ENCODE results near the gene HINFP. TPM values are rescaled to one million over a fixed set of nuclear protein-coding genes. Genes with fewer than 3 reads are reported as not detected.

HINFP gene
- total RNA-seq, 1 donor from 2014 or later = 13.5 TPM

DNA sequence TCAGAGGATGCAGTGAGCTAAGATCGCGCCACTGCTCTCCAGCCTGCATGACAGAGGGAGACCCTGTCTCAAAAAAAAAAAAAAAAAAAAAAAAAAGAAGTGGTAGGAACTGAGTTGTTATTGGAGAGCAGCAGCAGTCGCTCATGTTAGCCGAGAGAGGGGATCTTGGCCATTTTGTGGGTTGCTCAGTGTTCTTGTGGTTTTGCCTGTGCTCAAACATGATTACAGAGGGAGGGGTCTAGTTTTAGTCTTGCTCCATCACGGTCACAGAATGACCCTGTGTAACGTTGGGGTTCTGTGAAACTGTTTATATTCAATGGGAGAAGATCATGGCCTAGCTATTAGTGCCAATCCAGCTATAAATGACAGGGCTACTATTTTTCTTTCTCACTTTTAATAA lies 21.7 kb upstream of the HINFP start:
- DNase-seq (ENCODE audit: low spot score) = no peak

DNA sequence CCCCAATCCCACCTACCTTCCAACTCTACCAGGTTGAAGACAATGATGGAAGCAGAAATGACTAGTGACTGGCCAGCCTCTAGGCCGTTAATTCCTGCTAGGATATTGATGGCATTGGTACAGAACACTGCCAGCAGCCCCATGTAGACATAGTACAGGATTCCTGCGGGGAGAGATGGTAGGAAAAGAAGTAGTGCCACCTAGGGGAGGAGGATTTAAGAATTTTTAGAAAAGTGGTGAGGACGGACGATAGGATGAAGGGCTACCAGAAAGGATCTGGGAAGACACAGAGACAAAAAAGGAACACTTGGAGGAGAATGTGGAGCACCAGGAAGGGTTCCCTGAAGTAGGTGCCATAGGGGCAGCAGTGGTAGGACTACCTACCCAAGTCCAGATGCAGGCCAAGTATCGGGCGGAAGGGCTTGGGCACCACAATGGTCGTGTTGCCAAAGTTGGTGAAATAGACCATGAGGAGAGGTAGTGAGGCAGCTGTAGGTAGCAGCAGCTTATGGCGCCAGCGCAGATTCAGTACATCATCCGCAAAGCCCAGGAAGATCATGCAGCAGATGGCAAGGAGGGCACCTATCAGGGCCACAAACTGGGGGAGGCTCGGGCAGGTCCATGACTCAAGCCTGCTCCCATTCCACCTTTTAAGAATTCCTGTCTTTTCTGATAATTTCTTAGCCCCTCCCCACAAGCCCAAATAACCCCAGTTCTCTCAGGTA lies 21.0 kb upstream of the HINFP start:
- no peak for DNase-seq (ENCODE audit: low spot score)

DNA sequence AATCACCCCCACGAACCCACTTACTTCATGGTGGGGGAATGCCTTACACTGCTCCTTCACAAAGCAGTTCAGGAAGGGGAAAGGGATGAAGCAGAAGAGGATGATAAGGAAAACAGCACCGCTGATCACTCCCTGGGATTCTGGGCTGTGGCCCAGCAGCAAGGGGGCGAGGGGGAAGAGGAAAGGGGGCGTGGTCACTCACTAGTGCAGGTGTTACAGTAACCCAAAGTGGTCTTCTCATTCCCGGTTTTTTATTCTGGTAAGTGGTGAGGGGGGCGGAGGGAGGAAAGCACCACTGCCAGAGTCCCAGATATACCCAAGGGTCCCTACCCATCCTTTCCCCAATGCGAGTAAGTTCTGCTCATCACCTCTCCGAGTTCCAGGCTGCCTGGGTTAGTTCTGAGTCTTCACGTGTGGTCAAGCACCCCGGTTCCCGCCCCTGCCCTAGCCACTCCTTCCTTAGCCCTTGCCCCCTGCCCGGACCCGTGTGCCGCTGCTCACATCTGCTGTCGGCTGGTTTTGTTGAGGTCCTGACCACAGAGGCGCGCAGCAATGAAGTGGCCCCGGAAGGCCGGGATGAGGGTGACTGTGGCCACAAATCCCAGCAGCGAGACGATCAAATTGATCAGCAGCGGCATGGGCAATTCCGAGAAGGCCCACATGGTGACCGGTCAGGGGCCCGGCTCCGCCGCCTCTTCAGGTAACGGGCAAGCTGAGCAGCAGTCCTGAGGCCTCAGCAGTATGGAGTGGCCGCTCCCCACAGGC lies 20.2 kb upstream of the HINFP start:
- no peak for DNase-seq (ENCODE audit: low spot score)

- no peak for DNase-seq (ENCODE audit: low spot score)
These were observed 19.5 kb upstream of the HINFP start, which contains the start of gene DPAGT1 for GRCh38 chr11:119101759-119102423. TSS of gene DPAGT1 (minus strand) at chr11:119101853. CDS start at chr11:119101655, 198 bp downstream.

GRCh38 chr11:119103161-119103664 lies 18.2 kb upstream of the HINFP start:
- peak; percentile 81 for DNase-seq (ENCODE audit: low spot score)

- DNase-seq (ENCODE audit: low spot score) = no peak
These were observed 17.6 kb upstream of the HINFP start for GRCh38 chr11:119103793-119104192.

DNA sequence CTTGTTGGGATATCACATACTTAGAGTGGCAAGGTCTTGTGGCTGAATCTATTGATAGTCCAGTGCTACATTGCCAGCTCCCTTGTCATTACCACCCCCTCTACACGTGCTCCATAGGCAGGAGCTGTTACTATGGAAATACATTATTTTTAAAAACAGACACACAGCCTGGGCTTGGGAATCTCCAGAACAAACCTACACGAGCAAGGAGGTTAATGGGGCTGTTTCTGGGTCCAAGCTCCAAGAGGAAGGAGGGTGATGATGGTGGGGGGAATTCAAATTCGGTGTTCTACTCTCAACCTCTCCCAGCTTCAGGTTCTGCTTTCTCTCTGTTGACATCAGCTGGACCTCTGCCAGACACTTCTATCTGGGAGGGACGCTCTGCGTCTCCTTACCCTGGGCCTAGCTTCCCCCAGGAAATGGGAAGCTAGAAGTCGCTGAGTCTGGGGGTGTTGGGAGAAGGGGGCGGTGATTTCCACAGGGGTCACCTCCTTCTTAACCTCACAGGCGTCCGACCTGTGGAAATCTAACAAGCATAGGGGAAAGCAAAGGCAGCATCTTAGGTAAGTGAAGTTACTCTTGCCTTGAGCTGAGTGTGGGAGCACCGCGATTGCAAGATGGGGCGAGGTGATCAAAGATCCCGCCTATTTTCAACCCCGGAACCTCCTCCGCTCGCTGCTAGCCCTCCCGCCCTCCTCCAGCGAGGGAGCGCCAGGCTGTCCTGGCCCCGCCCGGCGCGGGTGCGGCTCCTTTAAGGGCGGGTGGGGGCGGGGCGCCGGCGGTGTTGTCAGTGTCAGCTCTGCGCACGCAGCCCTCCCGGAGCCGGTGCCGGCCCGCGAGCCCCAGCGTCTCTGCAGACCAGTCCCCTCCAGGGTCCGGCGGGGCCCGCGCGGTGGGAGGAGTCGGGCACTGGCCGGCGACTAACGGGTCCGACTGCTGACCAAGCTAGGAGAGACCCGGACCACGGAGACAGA lies 14.5 kb upstream of the HINFP start, which contains the start of gene C2CD2L:
TSS of gene C2CD2L (plus strand) at position 781 of the 974 bp plus-strand sequence. CDS start 398 bp downstream, outside the sequence.
- DNase-seq (ENCODE audit: low spot score) = peak; percentile 96

DNA sequence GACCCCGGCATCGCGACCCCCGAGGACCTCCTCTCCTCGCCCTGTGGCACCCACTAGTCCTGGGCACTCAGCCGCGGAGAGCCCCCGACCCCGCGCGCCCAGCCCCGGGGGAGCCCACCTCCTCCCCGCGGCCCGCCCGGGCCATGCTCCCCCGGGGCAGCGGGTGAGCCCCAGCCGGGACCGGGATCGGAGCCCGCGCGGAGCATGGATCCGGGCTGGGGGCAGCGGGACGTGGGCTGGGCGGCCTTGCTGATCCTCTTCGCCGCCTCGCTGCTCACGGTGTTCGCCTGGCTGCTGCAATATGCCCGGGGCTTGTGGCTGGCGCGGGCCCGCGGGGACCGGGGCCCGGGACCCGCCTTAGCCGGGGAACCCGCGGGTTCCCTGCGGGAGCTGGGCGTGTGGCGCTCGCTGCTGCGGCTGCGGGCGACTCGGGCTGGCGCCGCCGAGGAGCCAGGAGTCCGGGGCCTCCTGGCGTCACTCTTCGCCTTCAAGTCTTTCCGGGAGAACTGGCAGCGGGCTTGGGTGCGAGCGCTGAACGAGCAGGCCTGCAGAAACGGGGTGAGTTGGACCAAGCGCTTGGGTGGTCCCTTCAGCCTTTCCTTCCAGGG lies 13.7 kb upstream of the HINFP start:
- no peak for DNase-seq (ENCODE audit: low spot score)

DNA sequence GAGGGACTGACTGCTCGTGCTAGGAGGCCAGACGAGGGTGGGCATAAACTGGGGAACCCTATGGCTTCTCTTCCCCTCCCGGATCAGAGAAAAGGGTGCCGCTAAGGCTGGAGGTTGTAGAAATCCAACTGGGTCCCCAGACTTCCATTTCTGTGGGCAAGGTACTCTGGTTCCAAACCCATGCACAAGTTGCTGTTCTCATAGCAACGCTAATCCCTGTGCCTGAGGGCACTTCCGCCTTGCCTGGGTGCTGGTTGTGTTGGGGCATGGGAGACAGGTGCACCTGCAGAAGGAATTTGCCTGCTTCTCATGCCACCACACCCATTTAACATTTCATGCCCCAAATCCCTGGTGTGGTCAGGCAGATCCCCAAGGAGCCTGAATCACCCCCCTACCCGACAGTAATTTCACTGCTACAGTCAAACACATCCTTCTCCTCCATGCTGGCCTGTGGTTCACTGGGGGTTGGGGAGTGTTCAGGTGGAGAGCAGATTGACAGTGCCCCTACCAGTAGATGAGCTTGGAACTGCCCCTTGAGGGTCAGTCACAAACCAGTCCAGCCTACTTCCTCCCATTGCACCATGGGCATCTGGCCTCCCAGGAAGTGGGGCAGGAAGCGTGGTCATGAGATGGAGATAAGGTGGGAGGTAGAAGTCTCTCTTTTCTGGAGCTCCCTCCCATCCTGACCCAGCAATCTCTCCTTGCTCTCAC lies 13.1 kb upstream of the HINFP start:
- peak; percentile 33 for DNase-seq (ENCODE audit: low spot score)

DNA sequence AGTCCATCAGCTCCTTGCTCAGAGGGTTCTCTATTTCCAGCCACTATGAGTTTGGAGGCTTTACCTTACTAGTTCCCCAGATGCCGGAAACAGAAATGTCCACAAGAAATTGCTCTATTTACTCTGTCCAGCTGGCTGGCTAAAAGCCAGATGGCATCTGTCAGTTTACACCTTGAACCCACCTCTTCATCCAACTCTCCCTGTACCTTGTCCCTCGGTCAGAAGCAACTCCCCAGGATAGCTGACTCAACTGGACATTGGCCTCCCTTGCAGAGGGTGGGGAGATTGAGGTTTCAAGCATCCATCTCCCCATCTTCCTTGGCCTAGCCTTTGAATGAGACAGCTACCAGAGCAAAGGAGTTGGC lies 12.5 kb upstream of the HINFP start:
- DNase-seq (ENCODE audit: low spot score) = no peak

DNA sequence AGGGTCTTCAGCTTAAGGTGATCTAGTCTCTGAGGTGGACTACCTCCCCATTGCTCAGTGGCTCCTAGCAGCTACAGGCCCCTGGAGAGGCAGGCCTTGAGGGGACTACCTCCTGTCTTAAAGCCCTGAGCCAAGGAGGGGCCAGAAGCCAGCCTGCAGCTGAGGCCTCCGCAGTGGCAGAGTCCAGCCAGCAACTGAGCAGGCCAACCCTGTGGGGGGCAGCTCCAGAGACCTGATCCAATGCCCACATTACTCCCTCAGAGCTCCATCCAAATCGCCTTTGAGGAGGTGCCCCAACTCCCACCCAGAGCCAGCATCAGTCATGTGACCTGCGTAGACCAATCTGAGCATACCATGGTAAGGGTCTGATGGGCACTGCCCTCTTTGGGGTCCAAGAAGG lies 11.5 kb upstream of the HINFP start:
- DNase-seq (ENCODE audit: low spot score) = peak; percentile 78

GRCh38 chr11:119110439-119110838 lies 10.9 kb upstream of the HINFP start:
- DNase-seq (ENCODE audit: low spot score) = no peak

DNA sequence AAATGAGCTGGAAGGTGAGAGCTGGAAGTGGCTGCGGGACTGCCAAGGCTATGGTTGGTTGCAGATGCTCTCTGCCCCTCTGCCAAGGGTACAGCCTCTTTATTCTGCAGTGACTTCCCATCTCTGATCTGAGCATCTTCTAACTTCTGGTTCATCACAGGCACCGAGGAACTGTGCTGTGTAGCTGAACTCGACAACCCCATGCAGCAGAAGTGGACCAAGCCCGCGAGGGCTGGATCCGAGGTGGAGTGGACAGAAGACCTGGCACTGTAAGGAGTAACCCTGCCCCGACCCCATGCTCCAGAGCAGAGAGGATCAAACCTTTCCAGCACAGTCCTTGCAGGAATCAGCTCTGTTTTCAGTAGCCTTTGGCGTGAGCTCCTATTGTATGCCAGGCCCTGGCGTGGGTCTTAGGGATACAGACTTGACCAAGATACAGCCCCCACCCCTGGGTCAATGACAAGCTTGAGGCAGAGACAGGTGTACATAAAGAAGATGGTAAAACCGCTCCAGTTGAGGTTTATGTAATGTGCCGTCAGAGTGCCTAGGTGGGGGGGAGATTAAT lies 9.9 kb upstream of the HINFP start:
- DNase-seq (ENCODE audit: low spot score) = peak; percentile 80

DNA sequence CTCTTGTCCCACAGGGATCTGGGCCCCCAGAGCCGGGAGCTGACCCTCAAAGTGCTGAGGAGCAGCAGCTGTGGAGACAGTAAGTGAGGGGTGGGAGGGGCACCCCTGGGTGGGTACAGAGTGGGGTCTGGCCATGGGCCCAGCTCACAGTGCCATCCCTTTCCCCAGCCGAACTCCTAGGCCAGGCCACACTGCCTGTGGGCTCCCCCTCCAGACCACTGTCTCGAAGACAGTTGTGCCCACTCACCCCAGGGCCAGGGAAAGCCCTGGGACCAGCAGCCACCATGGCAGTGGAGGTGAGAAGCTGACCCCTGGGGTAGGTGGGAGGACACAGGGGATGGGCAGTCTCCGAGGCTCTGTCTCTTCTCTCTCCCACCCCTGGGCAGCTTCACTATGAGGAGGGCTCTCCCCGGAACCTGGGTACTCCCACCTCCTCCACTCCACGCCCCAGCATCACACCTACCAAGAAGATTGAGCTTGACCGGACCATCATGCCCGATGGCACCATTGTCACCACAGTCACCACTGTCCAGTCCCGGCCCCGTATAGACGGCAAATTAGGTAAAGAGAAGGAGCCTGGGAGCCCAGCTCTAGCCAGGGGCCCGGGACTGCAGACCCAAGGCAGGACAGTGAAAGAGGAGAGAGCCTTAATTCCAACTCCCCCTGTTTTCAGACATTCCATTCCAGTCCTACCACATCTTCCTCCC lies 8.9 kb upstream of the HINFP start:
- peak; percentile 67 for DNase-seq (ENCODE audit: low spot score)

- no peak for DNase-seq (ENCODE audit: low spot score)
These were observed 7.7 kb upstream of the HINFP start for GRCh38 chr11:119113716-119114115.

DNA sequence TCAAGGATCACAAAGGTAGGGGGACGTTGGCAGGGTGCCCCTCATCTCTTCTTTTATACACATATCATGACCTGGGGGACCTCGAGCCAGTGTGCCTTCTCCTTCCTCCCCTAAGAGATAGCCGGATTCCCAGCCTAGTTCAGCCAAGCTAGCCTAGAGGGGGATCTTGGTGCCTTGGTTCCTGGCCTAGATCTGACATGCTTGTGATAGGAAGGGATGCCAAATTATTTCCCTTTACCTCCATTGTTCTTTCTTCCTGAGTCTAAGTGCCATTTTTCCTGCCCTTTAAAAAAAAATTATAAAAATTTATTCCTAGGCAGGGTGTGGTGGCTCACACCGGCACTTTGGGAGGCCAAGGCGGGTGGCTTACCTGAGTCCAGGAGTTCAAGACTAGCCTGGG lies 7.0 kb upstream of the HINFP start:
- DNase-seq (ENCODE audit: low spot score) = no peak

- peak; percentile 87 for DNase-seq (ENCODE audit: low spot score)
These were observed 5.7 kb upstream of the HINFP start for GRCh38 chr11:119115484-119116234.

GRCh38 chr11:119116235-119116594 lies 5.2 kb upstream of the HINFP start:
- DNase-seq (ENCODE audit: low spot score) = peak; percentile 89

Measured in mesenteric fat pad (tissue), 1 donor.